ENCODE measurements around the gene GNAS-AS1.

GNAS-AS1 gene

DNA sequence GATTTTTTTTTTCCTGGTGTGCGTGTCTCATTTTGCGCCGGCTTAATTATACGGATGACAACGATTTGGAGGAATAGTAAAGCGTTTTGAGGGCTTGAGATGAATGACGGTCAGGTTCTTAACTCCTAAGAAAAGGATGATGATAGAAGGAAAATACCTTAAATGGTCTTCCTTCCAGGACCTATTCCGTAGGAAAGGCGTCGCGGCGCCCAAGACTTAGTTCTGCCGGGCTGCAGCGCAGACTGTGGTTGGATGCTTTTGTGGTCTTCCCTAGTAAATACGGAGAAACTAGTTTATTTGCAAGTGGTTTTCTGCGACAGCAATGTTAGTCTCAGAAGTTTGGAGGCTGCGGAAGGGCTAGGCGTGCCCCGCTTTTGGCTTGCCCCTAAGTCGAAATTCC lies 8.4 kb downstream of the GNAS-AS1 start:
- Histone ChIP-seq H3K36me3 (ENCODE audit: low read length) (no peaks in the 10 kb centered on the region), H2AFZ (ENCODE audit: low read depth, low read length, severe bottlenecking) (no peak overlapping the region), H3K27me3 (ENCODE audit: low read length) (no peaks in the 10 kb centered on the region), H4K20me1 (ENCODE audit: low read depth, low read length) (no peaks in the 10 kb centered on the region; the same call in 1 of the 2 replicates), H3K4me3 (ENCODE audit: insufficient read depth, low read length, poor library complexity, severe bottlenecking) (no peak overlapping the region), H3K9ac (ENCODE audit: low read length) (no peak overlapping the region), H3F3A (ENCODE audit: insufficient read depth) (no peaks in the 10 kb centered on the region), H3K9me3 (ENCODE audit: insufficient read depth, low read length) (no peaks in the 10 kb centered on the region), H3K27ac (ENCODE audit: low read depth, low read length) (no peak overlapping the region), H3K4me2 (ENCODE audit: low read depth, low read length, poor library complexity, severe bottlenecking) (no peak overlapping the region), H3K79me2 (ENCODE audit: insufficient read depth, low read length) (peaks cover 7% of the 10 kb centered on the region), H3K9me2 (replicated peaks; ENCODE audit: insufficient read depth, low read length) (no peaks in the 10 kb centered on the region)
- TF ChIP-seq CTCF (IDR thresholded peaks at IDR 0.05; ENCODE audit: insufficient read depth, low read length, poor library complexity, severe bottlenecking), result no peak
- TF ChIP-seq EZH2phosphoT487 (conservative IDR thresholded peaks at IDR 0.05; ENCODE audit: low read length), result no peak

DNA sequence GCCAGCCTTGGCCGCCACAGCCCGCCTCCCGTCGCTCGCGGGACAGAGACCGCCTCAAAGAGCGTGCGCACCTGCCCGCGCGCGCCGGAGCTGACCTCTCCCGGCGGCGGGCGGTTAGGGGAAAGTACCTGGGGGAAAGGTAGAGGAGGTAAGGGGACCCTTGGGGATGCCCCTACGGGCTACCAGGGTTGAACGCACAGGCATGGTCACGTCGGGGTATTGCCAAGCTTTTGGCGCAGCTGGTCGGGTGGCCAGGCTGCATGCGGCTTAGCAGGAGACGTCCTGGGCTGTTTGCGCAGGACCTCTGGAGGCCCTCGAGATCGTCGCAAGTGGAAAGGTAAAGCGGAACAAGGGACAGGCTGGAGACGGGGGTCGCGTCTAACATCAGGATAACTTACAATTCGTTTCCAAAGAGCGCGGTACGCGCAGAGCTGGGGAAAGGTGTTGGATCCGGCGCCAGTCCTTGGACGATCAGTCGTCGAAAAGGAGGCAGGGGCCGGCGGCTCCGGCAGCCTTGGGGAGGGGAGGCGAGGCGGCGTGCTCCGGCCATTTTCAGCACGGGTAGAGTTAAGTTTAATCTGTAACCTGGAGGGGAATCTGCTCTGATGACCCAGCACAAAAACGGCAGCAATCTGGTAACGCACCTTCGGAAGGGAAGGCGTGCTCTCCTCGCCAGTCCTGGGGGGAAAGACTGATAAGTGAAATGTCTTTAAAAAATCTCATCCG lies 9.0 kb downstream of the GNAS-AS1 start:
- Histone ChIP-seq H3K79me2 (ENCODE audit: insufficient read depth, low read length) (peaks cover 7% of the 10 kb centered on the region), H3K36me3 (ENCODE audit: low read length) (no peaks in the 10 kb centered on the region), H2AFZ (ENCODE audit: low read depth, low read length, severe bottlenecking) (no peak overlapping the region), H3K9me2 (replicated peaks; ENCODE audit: insufficient read depth, low read length) (no peaks in the 10 kb centered on the region), H3K9ac (ENCODE audit: low read length) (no peak overlapping the region), H3K27ac (ENCODE audit: low read depth, low read length) (no peak overlapping the region), H3F3A (ENCODE audit: insufficient read depth) (no peaks in the 10 kb centered on the region), H3K4me2 (ENCODE audit: low read depth, low read length, poor library complexity, severe bottlenecking) (no peak overlapping the region), H3K27me3 (ENCODE audit: low read length) (no peaks in the 10 kb centered on the region), H3K4me3 (ENCODE audit: insufficient read depth, low read length, poor library complexity, severe bottlenecking) (no peak overlapping the region), H4K20me1 (ENCODE audit: low read depth, low read length) (no peaks in the 10 kb centered on the region; the same call in 1 of the 2 replicates), H3K9me3 (ENCODE audit: insufficient read depth, low read length) (no peaks in the 10 kb centered on the region)
- TF ChIP-seq EZH2phosphoT487 (conservative IDR thresholded peaks at IDR 0.05; ENCODE audit: low read length), result no peak
- no peak for TF ChIP-seq CTCF (IDR thresholded peaks at IDR 0.05; ENCODE audit: insufficient read depth, low read length, poor library complexity, severe bottlenecking)

- Histone ChIP-seq H3K9me2 (replicated peaks; ENCODE audit: insufficient read depth, low read length) (no peaks in the 10 kb centered on the region), H3F3A (ENCODE audit: insufficient read depth) (no peaks in the 10 kb centered on the region), H3K79me2 (ENCODE audit: insufficient read depth, low read length) (peaks cover 7% of the 10 kb centered on the region), H3K9me3 (ENCODE audit: insufficient read depth, low read length) (no peaks in the 10 kb centered on the region), H2AFZ (ENCODE audit: low read depth, low read length, severe bottlenecking) (no peak overlapping the region), H3K9ac (ENCODE audit: low read length) (no peak overlapping the region), H3K36me3 (ENCODE audit: low read length) (no peaks in the 10 kb centered on the region), H3K27me3 (ENCODE audit: low read length) (no peaks in the 10 kb centered on the region), H3K4me2 (ENCODE audit: low read depth, low read length, poor library complexity, severe bottlenecking) (no peak overlapping the region), H4K20me1 (ENCODE audit: low read depth, low read length) (no peaks in the 10 kb centered on the region; the same call in 1 of the 2 replicates), H3K4me3 (ENCODE audit: insufficient read depth, low read length, poor library complexity, severe bottlenecking) (no peak overlapping the region), H3K27ac (ENCODE audit: low read depth, low read length) (no peak overlapping the region)
- no peak for TF ChIP-seq CTCF (IDR thresholded peaks at IDR 0.05; ENCODE audit: insufficient read depth, low read length, poor library complexity, severe bottlenecking)
- no peak for TF ChIP-seq EZH2phosphoT487 (conservative IDR thresholded peaks at IDR 0.05; ENCODE audit: low read length)
Measured at GRCh38 chr20:58840816-58841538, 9.7 kb downstream of the GNAS-AS1 start.

Data from SU-DHL-6 (cell line).